HepG2 (cell line): Measurements from ENCODE around the gene FRS2. TPM values are rescaled to one million over a fixed set of nuclear protein-coding genes. Genes with fewer than 3 reads are reported as not detected.

Experiments
- ATAC-seq: fragments of 200-7000 bp; cut with Tn5 transposase; 3 replicates; pipeline ENCODE4 v1.9.1; 2020; ENCODE audit warnings: mild to moderate bottlenecking, moderate library complexity
- BruUV-seq: library from RNA; stranded (reverse); fragments of 400-500 nt; replicated peaks from 2 replicates; lab custom pipeline; 2021; lab: Mats Ljungman, UMichigan
- CTCF ChIA-PET: fragments of 300-600 bp; formaldehyde crosslinking; extraction: SDS; loops from one replicate; lab custom pipeline; 2021; ENCODE audit warnings: low total read pairs, inconsistent platforms, low intra/inter-chr PET ratio; lab: Yijun Ruan, JAX
- POLR2A ChIA-PET: fragments of 350-600 bp; sonication (Branson Sonifier 250); formaldehyde crosslinking; loops from one replicate; lab custom pipeline; 2020; ENCODE audit warnings: antibody characterized with exemption, inconsistent platforms; lab: Yijun Ruan, JAX
- DNase-seq: peaks from one replicate; pipeline ENCODE4 v3.0.0-alpha.2; 2015; ENCODE audit warnings: low spot score
- FAIRE-seq: peaks from 3 replicates; lab custom pipeline; 2011; peaks lifted over from hg19 to GRCh38; lab: Jason Lieb, UNC
- H2AFZ ChIP-seq: one replicate; pipeline ENCODE4 v1.6.1; 2011; ENCODE audit warnings: low read length, inconsistent platforms
- H3K27ac ChIP-seq: fragments of 300-600 bp; 3 replicates; pipeline ENCODE4 v1.8.0; 2011; ENCODE audit warnings: mixed run types, mild to moderate bottlenecking, mixed read lengths, low read length, inconsistent platforms; ENCODE audit not compliant: insufficient read depth; ENCODE audit errors: extremely low read length
- H3K27me3 ChIP-seq, 2 experiments: fragments of 200-600 bp in 1 of 2; 2 replicates in 1 of 2; 3 replicates in 1 of 2; pipeline versions ENCODE4 v1.6.0 to v1.8.0; 2011; ENCODE audit warnings: low read length in 2 of 2, mild to moderate bottlenecking in 2 of 2, moderate library complexity in 2 of 2, inconsistent platforms in 1 of 2; ENCODE audit not compliant: insufficient read depth in 2 of 2, control insufficient read depth in 1 of 2
- H3K36me3 ChIP-seq, 2 experiments: fragments of 200-600 bp in 1 of 2; replicated peaks in 1 of 2; 2 replicates in 1 of 2; 3 replicates in 1 of 2; pipeline versions ENCODE4 v1.5.1 to v1.8.0; 2011; ENCODE audit warnings: low read length in 2 of 2, inconsistent platforms in 1 of 2; ENCODE audit not compliant: insufficient read depth in 2 of 2, control insufficient read depth in 1 of 2
- H3K4me1 ChIP-seq: 2 replicates; pipeline ENCODE4 v1.5.1; 2012; ENCODE audit warnings: low read length, inconsistent platforms; ENCODE audit not compliant: insufficient read depth
- H3K4me2 ChIP-seq: 2 replicates; pipeline ENCODE4 v1.6.0; 2011; ENCODE audit warnings: low read depth, low read length, inconsistent platforms
- H3K4me3 ChIP-seq, 3 experiments: fragments of 200-600 bp in 1 of 3; sonication (generic), shearing (Covaris generic) in 1 of 3; replicated peaks in 1 of 3; 2 replicates each; pipeline ENCODE4 v1.5.1; 2011 to 2016; ENCODE audit warnings: low read length in 3 of 3, inconsistent platforms in 2 of 3, low read depth in 2 of 3, mild to moderate bottlenecking in 2 of 3, control low read depth in 1 of 3, mixed read lengths in 1 of 3; ENCODE audit not compliant: insufficient read depth in 1 of 3
- H3K79me2 ChIP-seq: one replicate; pipeline ENCODE4 v1.6.1; 2011; ENCODE audit warnings: low read length, inconsistent platforms; ENCODE audit not compliant: insufficient read depth
- H3K9ac ChIP-seq: 2 replicates; pipeline ENCODE4 v1.6.0; 2011; ENCODE audit warnings: mild to moderate bottlenecking, low read depth, low read length, inconsistent platforms; ENCODE audit not compliant: insufficient read depth
- H3K9me3 ChIP-seq: 2 replicates; pipeline ENCODE4 v1.5.1; 2012; ENCODE audit warnings: mild to moderate bottlenecking, low read length
- H4K20me1 ChIP-seq: 2 replicates; pipeline ENCODE4 v1.6.0; 2011; ENCODE audit warnings: inconsistent platforms, mild to moderate bottlenecking, low read length, moderate library complexity; ENCODE audit not compliant: insufficient read depth
- AGO2 ChIP-seq: fragments of 200-400 bp; formaldehyde crosslinking; optimal IDR thresholded peaks from 2 replicates; pipeline ENCODE3; 2017; ENCODE audit warnings: mild to moderate bottlenecking, low read depth, low read length, moderate library complexity
- CCAR2 ChIP-seq: fragments of 200-400 bp; formaldehyde crosslinking; optimal IDR thresholded peaks from 2 replicates; pipeline ENCODE3; 2018; ENCODE audit warnings: low read depth, mild to moderate bottlenecking, low read length, moderate library complexity
- DMTF1 ChIP-seq: sonication (generic); formaldehyde crosslinking; IDR thresholded peaks from 2 replicates; pipeline ENCODE4 v1.4.0; 2020; ENCODE audit warnings: mild to moderate bottlenecking, missing genetic modification reagents
- HHEX ChIP-seq: IDR thresholded peaks from 2 replicates; pipeline ENCODE4 v1.6.1; 2016; ENCODE audit warnings: control low read depth
- MEIS1 ChIP-seq: sonication (generic); formaldehyde crosslinking; IDR thresholded peaks from 2 replicates; pipeline ENCODE4 v1.9.0; 2021; ENCODE audit warnings: mild to moderate bottlenecking, missing genetic modification reagents, moderate library complexity, borderline replicate concordance
- NR2C2 ChIP-seq: sonication (generic); formaldehyde crosslinking; IDR thresholded peaks from 2 replicates; pipeline ENCODE4 v1.4.0; 2020; ENCODE audit warnings: missing genetic modification reagents, mild to moderate bottlenecking, moderate library complexity, borderline replicate concordance
- TEAD2 ChIP-seq: sonication (generic); formaldehyde crosslinking; IDR thresholded peaks from 2 replicates; pipeline ENCODE4 v1.9.0; 2021; ENCODE audit warnings: missing genetic modification reagents
- ZNF33B ChIP-seq: sonication (generic); formaldehyde crosslinking; IDR thresholded peaks from 2 replicates; pipeline ENCODE4 v1.5.1; 2020; ENCODE audit warnings: mild to moderate bottlenecking, missing genetic modification reagents
- WGBS: methylation state at CpG from one replicate; pipeline ENCODE4 v1.1.6; 2017; ENCODE audit warnings: low lambda C conversion rate; 5-methylcytosine and 5-hydroxymethylcytosine counted together
- in situ Hi-C: cut with HindIII; loops from 2 replicates; pipeline ENCODE4 v1.10.0; 2017; ENCODE audit warnings: low pct_unique_long_range_greater_than_20kb; ENCODE audit not compliant: extremely low pct_ligation_motif_present
- intact Hi-C: fragments of 100-400 bp; cut with micrococcal nuclease; formaldehyde crosslinking; loops from one replicate; pipeline ENCODE4 v1.10.0; 2022; ENCODE audit not compliant: unreplicated experiment
- polyA plus RNA-seq, 8 experiments: library from polyadenylated mRNA; depleted of rRNA in 3 of 8; stranded (reverse) in 7 of 8; unstranded in 1 of 8; fragments of >200 nt; fragmentation: Illumina TruSeq in 4 of 8; extraction: Trizol in 4 of 8; gene quantifications; 2 replicates each; pipeline versions ENCODE4 v1.2.1 to v1.2.3, GENCODE V29; 2011 to 2016; ENCODE audit warnings: low read depth in 4 of 8, missing spikeins in 1 of 8, mixed read lengths in 1 of 8; ENCODE audit not compliant: insufficient read depth in 1 of 8
- total RNA-seq, 5 experiments: library from RNA; depleted of rRNA; stranded (reverse); fragments of >200 nt; fragmentation: Illumina TruSeq; extraction: Trizol; gene quantifications; 2 replicates each; pipeline ENCODE4 v1.2.3, GENCODE V29; 2016; ENCODE audit warnings: low read depth in 1 of 5

FRS2 gene
- total and polyA plus RNA-seq, 2 of the 13 experiments (the other 11 are each of a cell fraction or from before 2014, with no cell fraction given): 8.3 to 16.8 TPM

- intact Hi-C loops: no loop called here
- Histone ChIP-seq H2AFZ (no peak overlapping the region), H3K27me3 (no peaks in the 10 kb centered on the region), H3K4me2 (no peak overlapping the region), H4K20me1 (no peaks in the 10 kb centered on the region), H3K4me1 (peaks cover 11% of the 10 kb centered on the region; the same call in 1 of the 2 replicates), H3K79me2 (peaks cover 91% of the 10 kb centered on the region), H3K4me3 (no peak overlapping the region), H3K9ac (no peak overlapping the region), H3K9me3 (0 out of 2 replicates have a peak, but pooled peaks cover 7% of the 10 kb centered on the region)
- FAIRE-seq (no peak), DNase-seq (no peak), ATAC-seq (no peak; the same call in 2 of the 3 replicates)
- WGBS: 100% methylated on average over 1 of the region's 2 CpGs
- no TSS peak for BruUV-seq
- CTCF ChIA-PET: no interaction called here
- peak; percentile 37 for TF ChIP-seq AGO2
- TF ChIP-seq CCAR2: no peak
- no peak for TF ChIP-seq MEIS1 (CRISPR knock-in tag)
- TF ChIP-seq, all 625 proteins: peak for 1
- H3K27ac ChIP-seq: no peak overlapping the region
- no peaks in the 10 kb centered on the region for H3K36me3 ChIP-seq
- in situ Hi-C loops: no loop called here
- POLR2A ChIA-PET: no interaction called here
Measured at GRCh38 chr12:69524331-69524630, 54.1 kb downstream of the FRS2 start.

- Histone ChIP-seq H3K79me2 (peaks cover 86% of the 10 kb centered on the region), H2AFZ (no peak overlapping the region), H3K27ac (no peak overlapping the region), H4K20me1 (no peaks in the 10 kb centered on the region), H3K9me3 (0 out of 2 replicates have a peak, but pooled peaks cover 7% of the 10 kb centered on the region), H3K4me1 (peaks cover 11% of the 10 kb centered on the region; the same call in 1 of the 2 replicates), H3K27me3 (no peaks in the 10 kb centered on the region), H3K9ac (no peak overlapping the region), H3K4me3 (no peak overlapping the region), H3K36me3 (no peaks in the 10 kb centered on the region), H3K4me2 (no peak overlapping the region)
- ATAC-seq (no peak; the same call in 2 of the 3 replicates), FAIRE-seq (no peak), DNase-seq (no peak)
- CTCF ChIA-PET: no interaction called here
- TF ChIP-seq ZNF33B (CRISPR knock-in tag): no peak
- TF ChIP-seq NR2C2 (CRISPR knock-in tag): no peak
- no peak for TF ChIP-seq TEAD2 (CRISPR knock-in tag)
- no peak for TF ChIP-seq HHEX (CRISPR knock-in tag)
- no peak for TF ChIP-seq DMTF1 (CRISPR knock-in tag)
- 96% methylated on average over 2 of the region's 2 CpGs for WGBS
- intact Hi-C loops: no loop called here
- POLR2A ChIA-PET: no interaction called here
- no TSS peak for BruUV-seq
- in situ Hi-C loops: no loop called here
Measured at GRCh38 chr12:69524755-69525469, 54.7 kb downstream of the FRS2 start.
